ENCODE data around the gene PAX5.

Gene PAX5

GRCh38 chr9:36935768-36936497, 98.1 kb downstream of the PAX5 start:
- DNase-seq (ENCODE audit: low read depth, low spot score): no peak
- no peak for TF ChIP-seq ZNF274 (IDR thresholded peaks at IDR 0.05; ENCODE audit: low read depth, low read length)
- TF ChIP-seq YY1 (IDR thresholded peaks at IDR 0.05; ENCODE audit: insufficient read depth, insufficient read length): no peak
- TF ChIP-seq SUZ12 (IDR thresholded peaks at IDR 0.05; ENCODE audit: extremely low read depth, insufficient read depth, insufficient read length): no peak
- no peak overlapping the region for H3K9ac ChIP-seq (ENCODE audit: insufficient read length, low read depth)
- no peaks in the 10 kb centered on the region for H3K27me3 ChIP-seq (ENCODE audit: insufficient read depth, insufficient read length)
- peaks cover 2% of the 10 kb centered on the region for H3K4me1 ChIP-seq (ENCODE audit: insufficient read depth, insufficient read length)
- no peak overlapping the region for H3K4me3 ChIP-seq (ENCODE audit: insufficient read length, low read depth)
- H3K9me3 ChIP-seq (ENCODE audit: insufficient read depth, low read length): peaks cover 5% of the 10 kb centered on the region; the same call in 1 of the 2 replicates
- no peaks in the 10 kb centered on the region for H3K36me3 ChIP-seq (ENCODE audit: insufficient read depth, insufficient read length, low read length)

DNA sequence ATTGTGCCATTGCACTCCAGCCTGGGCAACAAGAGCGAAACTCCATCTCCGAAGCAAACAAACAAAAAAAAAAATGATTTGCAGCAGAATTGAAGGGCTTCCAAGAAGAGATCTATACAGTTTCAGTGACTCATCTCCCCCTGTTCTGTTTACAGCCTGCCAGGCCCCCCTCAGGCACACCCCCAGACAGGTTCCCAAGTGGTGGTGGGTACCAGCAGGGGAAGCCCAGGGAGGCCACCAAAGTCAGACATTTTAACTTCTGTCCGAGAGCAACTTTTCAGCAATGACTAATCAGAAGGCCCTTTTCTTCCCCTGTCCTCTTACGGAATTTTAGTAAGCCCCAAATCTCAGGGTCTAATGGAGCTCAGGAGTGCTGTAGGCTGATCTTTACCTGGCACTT, 98.7 kb downstream of the PAX5 start:
- Histone ChIP-seq H3K9me3 (ENCODE audit: insufficient read depth, low read length) (peaks cover 5% of the 10 kb centered on the region; the same call in 1 of the 2 replicates), H3K36me3 (ENCODE audit: insufficient read depth, insufficient read length, low read length) (no peaks in the 10 kb centered on the region), H3K4me1 (ENCODE audit: insufficient read depth, insufficient read length) (peaks cover 2% of the 10 kb centered on the region), H3K4me3 (ENCODE audit: insufficient read length, low read depth) (no peak overlapping the region), H3K9ac (ENCODE audit: insufficient read length, low read depth) (no peak overlapping the region), H3K27me3 (ENCODE audit: insufficient read depth, insufficient read length) (no peaks in the 10 kb centered on the region)
- TF ChIP-seq YY1 (IDR thresholded peaks at IDR 0.05; ENCODE audit: insufficient read depth, insufficient read length): no peak
- TF ChIP-seq SUZ12 (IDR thresholded peaks at IDR 0.05; ENCODE audit: extremely low read depth, insufficient read depth, insufficient read length): no peak
- no peak for TF ChIP-seq ZNF274 (IDR thresholded peaks at IDR 0.05; ENCODE audit: low read depth, low read length)
- DNase-seq (ENCODE audit: low read depth, low spot score): no peak

GRCh38 chr9:36934478-36935065, 99.5 kb downstream of the PAX5 start:
- Histone ChIP-seq H3K27me3 (ENCODE audit: insufficient read depth, insufficient read length) (no peaks in the 10 kb centered on the region), H3K4me1 (ENCODE audit: insufficient read depth, insufficient read length) (peaks cover 2% of the 10 kb centered on the region), H3K9me3 (ENCODE audit: insufficient read depth, low read length) (peaks cover 5% of the 10 kb centered on the region; the same call in 1 of the 2 replicates), H3K36me3 (ENCODE audit: insufficient read depth, insufficient read length, low read length) (no peaks in the 10 kb centered on the region), H3K9ac (ENCODE audit: insufficient read length, low read depth) (no peak overlapping the region), H3K4me3 (ENCODE audit: insufficient read length, low read depth) (no peak overlapping the region)
- DNase-seq (ENCODE audit: low read depth, low spot score): no peak
- TF ChIP-seq YY1 (IDR thresholded peaks at IDR 0.05; ENCODE audit: insufficient read depth, insufficient read length): no peak
- TF ChIP-seq SUZ12 (IDR thresholded peaks at IDR 0.05; ENCODE audit: extremely low read depth, insufficient read depth, insufficient read length): no peak
- TF ChIP-seq ZNF274 (IDR thresholded peaks at IDR 0.05; ENCODE audit: low read depth, low read length): no peak

GRCh38 chr9:36933676-36934215, 100.3 kb downstream of the PAX5 start:
- peaks cover 5% of the 10 kb centered on the region; the same call in 1 of the 2 replicates for H3K9me3 ChIP-seq (ENCODE audit: insufficient read depth, low read length)
- TF ChIP-seq YY1 (IDR thresholded peaks at IDR 0.05; ENCODE audit: insufficient read depth, insufficient read length): no peak
- TF ChIP-seq ZNF274 (IDR thresholded peaks at IDR 0.05; ENCODE audit: low read depth, low read length): no peak
- no peak for TF ChIP-seq SUZ12 (IDR thresholded peaks at IDR 0.05; ENCODE audit: extremely low read depth, insufficient read depth, insufficient read length)
- H3K27me3 ChIP-seq (ENCODE audit: insufficient read depth, insufficient read length): no peaks in the 10 kb centered on the region
- no peak overlapping the region for H3K9ac ChIP-seq (ENCODE audit: insufficient read length, low read depth)
- no peaks in the 10 kb centered on the region for H3K36me3 ChIP-seq (ENCODE audit: insufficient read depth, insufficient read length, low read length)
- DNase-seq (ENCODE audit: low read depth, low spot score): no peak
- H3K4me3 ChIP-seq (ENCODE audit: insufficient read length, low read depth): no peak overlapping the region
- peaks cover 2% of the 10 kb centered on the region for H3K4me1 ChIP-seq (ENCODE audit: insufficient read depth, insufficient read length)

DNA sequence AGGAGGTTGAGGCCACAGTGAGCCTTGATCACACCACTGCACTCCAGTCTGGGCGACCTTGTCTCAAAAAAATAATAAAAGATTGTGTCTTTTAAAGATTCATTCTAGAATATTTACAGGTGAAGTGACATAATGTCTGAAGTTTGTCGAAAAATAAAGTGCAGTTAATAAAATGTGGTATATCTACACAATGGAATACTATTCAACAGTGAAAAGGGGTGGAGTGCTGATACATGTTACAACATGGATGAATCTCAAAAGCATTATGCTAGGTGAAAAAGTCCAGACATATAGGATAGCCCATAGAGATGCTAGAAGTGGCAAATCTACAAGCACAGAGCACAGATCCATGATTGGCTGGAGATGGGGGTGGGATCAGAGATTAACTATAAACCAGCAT, 101.9 kb downstream of the PAX5 start:
- H3K27me3 ChIP-seq (ENCODE audit: insufficient read depth, insufficient read length): no peaks in the 10 kb centered on the region
- H3K4me3 ChIP-seq (ENCODE audit: insufficient read length, low read depth): no peak overlapping the region
- no peaks in the 10 kb centered on the region for H3K36me3 ChIP-seq (ENCODE audit: insufficient read depth, insufficient read length, low read length)
- H3K9me3 ChIP-seq (ENCODE audit: insufficient read depth, low read length): peaks cover 5% of the 10 kb centered on the region; the same call in 1 of the 2 replicates
- TF ChIP-seq SUZ12 (IDR thresholded peaks at IDR 0.05; ENCODE audit: extremely low read depth, insufficient read depth, insufficient read length) (no peak), YY1 (IDR thresholded peaks at IDR 0.05; ENCODE audit: insufficient read depth, insufficient read length) (no peak), ZNF274 (IDR thresholded peaks at IDR 0.05; ENCODE audit: low read depth, low read length) (no peak)
- DNase-seq (ENCODE audit: low read depth, low spot score): no peak
- peaks cover 2% of the 10 kb centered on the region for H3K4me1 ChIP-seq (ENCODE audit: insufficient read depth, insufficient read length)
- no peak overlapping the region for H3K9ac ChIP-seq (ENCODE audit: insufficient read length, low read depth)

DNA sequence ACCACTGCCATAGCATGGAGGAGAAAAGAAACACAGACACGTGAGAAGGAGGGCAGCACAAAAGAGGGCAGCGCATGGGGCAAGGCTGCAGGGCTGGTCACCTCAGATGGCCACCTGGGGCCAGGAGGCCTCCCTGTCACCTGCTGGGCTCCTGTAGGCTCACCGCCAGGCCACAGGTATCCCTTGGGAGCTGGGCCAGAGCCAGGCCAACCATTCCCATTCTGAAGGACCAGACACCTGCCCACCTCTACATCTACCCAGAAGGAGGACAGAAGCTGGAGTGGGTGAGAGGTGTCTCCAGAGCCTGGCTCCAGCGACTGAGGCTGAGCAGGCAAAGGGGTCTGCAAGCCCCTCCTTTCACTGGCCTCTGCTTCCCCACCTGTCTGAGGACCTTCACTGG, 103.1 kb downstream of the PAX5 start:
- Histone ChIP-seq H3K36me3 (ENCODE audit: insufficient read depth, insufficient read length, low read length) (no peaks in the 10 kb centered on the region), H3K4me3 (ENCODE audit: insufficient read length, low read depth) (no peak overlapping the region), H3K27me3 (ENCODE audit: insufficient read depth, insufficient read length) (no peaks in the 10 kb centered on the region), H3K4me1 (ENCODE audit: insufficient read depth, insufficient read length) (no peaks in the 10 kb centered on the region), H3K9me3 (ENCODE audit: insufficient read depth, low read length) (peaks cover 5% of the 10 kb centered on the region; the same call in 1 of the 2 replicates), H3K9ac (ENCODE audit: insufficient read length, low read depth) (no peak overlapping the region)
- no peak for DNase-seq (ENCODE audit: low read depth, low spot score)
- no peak for TF ChIP-seq SUZ12 (IDR thresholded peaks at IDR 0.05; ENCODE audit: extremely low read depth, insufficient read depth, insufficient read length)
- TF ChIP-seq ZNF274 (IDR thresholded peaks at IDR 0.05; ENCODE audit: low read depth, low read length): no peak

DNA sequence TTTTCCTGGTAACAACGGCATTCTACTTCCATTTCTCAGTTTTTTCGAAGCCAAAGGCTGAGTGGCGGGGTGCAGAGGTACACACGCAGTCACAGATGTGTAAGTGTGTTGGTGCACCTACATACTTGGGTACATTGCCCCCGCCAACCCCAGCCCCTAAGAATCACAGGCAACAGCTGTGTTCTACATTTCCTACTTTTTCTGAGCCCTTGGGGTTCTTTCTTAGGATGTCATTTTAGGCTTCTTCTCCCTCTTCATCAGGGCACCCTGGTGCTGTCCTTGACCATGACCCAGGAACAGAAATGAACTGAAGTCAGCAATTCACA, 104.8 kb downstream of the PAX5 start:
- Histone ChIP-seq H3K4me3 (ENCODE audit: insufficient read length, low read depth) (no peak overlapping the region), H3K4me1 (ENCODE audit: insufficient read depth, insufficient read length) (no peaks in the 10 kb centered on the region), H3K36me3 (ENCODE audit: insufficient read depth, insufficient read length, low read length) (no peaks in the 10 kb centered on the region), H3K9me3 (ENCODE audit: insufficient read depth, low read length) (peaks cover 5% of the 10 kb centered on the region; the same call in 1 of the 2 replicates), H3K9ac (ENCODE audit: insufficient read length, low read depth) (no peak overlapping the region), H3K27me3 (ENCODE audit: insufficient read depth, insufficient read length) (no peaks in the 10 kb centered on the region)
- no peak for DNase-seq (ENCODE audit: low read depth, low spot score)
- TF ChIP-seq SUZ12 (IDR thresholded peaks at IDR 0.05; ENCODE audit: extremely low read depth, insufficient read depth, insufficient read length): no peak
- TF ChIP-seq ZNF274 (IDR thresholded peaks at IDR 0.05; ENCODE audit: low read depth, low read length): no peak
- TF ChIP-seq YY1 (IDR thresholded peaks at IDR 0.05; ENCODE audit: insufficient read depth, insufficient read length): no peak

Measured in NT2/D1 (cell line).